SK-N-MC (cell line): ENCODE data around the gene TNK2.

Experiments
- EZH2 ChIP-seq: fragments of 200-600 bp; sonication (generic); IDR thresholded peaks from one replicate; pipeline ENCODE4 v1.6.1; 2017; ENCODE audit warnings: antibody characterized with exemption
- POLR2AphosphoS5 ChIP-seq: IDR thresholded peaks from 2 replicates; pipeline ENCODE4 v1.6.1; 2012; ENCODE audit warnings: mild to moderate bottlenecking, low read depth, low read length, borderline replicate concordance

GRCh38 chr3:195910499-195910845, 2.1 kb upstream of the TNK2 start:
- TF ChIP-seq POLR2AphosphoS5 (no peak), EZH2 (no peak)
